H1 (cell line): ENCODE data around the gene FKBP2. TPM values are rescaled to one million over a fixed set of nuclear protein-coding genes. Genes with fewer than 3 reads are reported as not detected.

Source experiments
- CTCF ChIA-PET: fragments of 300-600 bp; sonication (Branson Sonifier 250); formaldehyde crosslinking; loops from one replicate; lab custom pipeline; 2021; ENCODE audit not compliant: partially characterized antibody; lab: Charles Lee
- POLR2A ChIA-PET: fragments of 300-600 bp; sonication (Branson Sonifier 250); formaldehyde crosslinking; loops from one replicate; lab custom pipeline; 2021; ENCODE audit warnings: inconsistent platforms; ENCODE audit not compliant: partially characterized antibody; lab: Charles Lee
- DNase-seq, 2 experiments: peaks; one replicate each; pipeline versions ENCODE4 v3.0.0 to v3.0.0-alpha.2; 2010 to 2022; ENCODE audit warnings: low spot score in 2 of 2, low read depth in 1 of 2, mixed read lengths in 1 of 2
- FAIRE-seq: peaks from 2 replicates; lab custom pipeline; 2011; peaks lifted over from hg19 to GRCh38; lab: Jason Lieb, UNC
- H2AFZ ChIP-seq: 2 replicates; pipeline ENCODE4 v1.8.1; 2012; ENCODE audit warnings: low read length, inconsistent platforms
- H2AK5ac ChIP-seq: 2 replicates; pipeline ENCODE4 v1.6.1; 2013; ENCODE audit warnings: low read depth, low read length
- H2BK120ac ChIP-seq: replicated peaks from 2 replicates; pipeline ENCODE3; 2013; ENCODE audit warnings: low read depth, low read length, inconsistent platforms
- H2BK12ac ChIP-seq: 2 replicates; pipeline ENCODE4 v1.6.1; 2013; ENCODE audit warnings: low read depth, low read length
- H2BK15ac ChIP-seq: 2 replicates; pipeline ENCODE4 v1.6.1; 2013; ENCODE audit warnings: low read length
- H2BK20ac ChIP-seq: 2 replicates; pipeline ENCODE4 v1.6.1; 2013; ENCODE audit warnings: low read length
- H2BK5ac ChIP-seq: 2 replicates; pipeline ENCODE4 v1.6.1; 2013; ENCODE audit warnings: low read depth, low read length
- H3K14ac ChIP-seq: 2 replicates; pipeline ENCODE4 v1.6.1; 2013; ENCODE audit warnings: inconsistent platforms; ENCODE audit not compliant: insufficient read length
- H3K18ac ChIP-seq: 2 replicates; pipeline ENCODE4 v1.6.1; 2013; ENCODE audit warnings: low read length; ENCODE audit errors: extremely low read depth
- H3K23ac ChIP-seq: 2 replicates; pipeline ENCODE4 v1.6.1; 2013; ENCODE audit warnings: inconsistent platforms; ENCODE audit not compliant: insufficient read length
- H3K23me2 ChIP-seq: 2 replicates; pipeline ENCODE4 v1.6.1; 2013; ENCODE audit warnings: low read depth, low read length
- H3K27ac ChIP-seq: 2 replicates; pipeline ENCODE4 v1.6.1; 2011; ENCODE audit warnings: low read depth, low read length, inconsistent platforms
- H3K27me3 ChIP-seq, 4 experiments: replicated peaks in 1 of 4; 1 replicate in 1 of 4; 2 replicates in 3 of 4; pipeline versions ENCODE4 v1.6.1 to v1.8.1; 2011 to 2013; ENCODE audit warnings: low read length in 3 of 4, mild to moderate bottlenecking in 3 of 4, inconsistent platforms in 2 of 4, mixed read lengths in 2 of 4, moderate library complexity in 1 of 4; ENCODE audit not compliant: control insufficient read depth in 3 of 4, insufficient read depth in 3 of 4; ENCODE audit errors: extremely low read depth in 1 of 4
- H3K36me3 ChIP-seq, 4 experiments: 2 replicates each; pipeline versions ENCODE4 v1.6.1 to v1.8.1; 2011 to 2013; ENCODE audit warnings: mild to moderate bottlenecking in 4 of 4, low read length in 3 of 4, moderate library complexity in 2 of 4, control low read depth in 1 of 4, inconsistent platforms in 1 of 4; ENCODE audit not compliant: insufficient read depth in 4 of 4, control insufficient read depth in 2 of 4
- H3K4ac ChIP-seq: replicated peaks from 2 replicates; pipeline ENCODE3; 2013; ENCODE audit warnings: low read length, low read depth, mixed read lengths, inconsistent platforms; ENCODE audit not compliant: insufficient read length
- H3K4me1 ChIP-seq, 4 experiments: replicated peaks in 1 of 4; 1 replicate in 1 of 4; 2 replicates in 3 of 4; pipeline versions ENCODE4 v1.6.1 to v1.8.1; 2011 to 2013; ENCODE audit warnings: low read length in 3 of 4, inconsistent platforms in 2 of 4, mixed read lengths in 1 of 4; ENCODE audit not compliant: insufficient read depth in 4 of 4, control insufficient read depth in 3 of 4
- H3K4me2 ChIP-seq, 2 experiments: 2 replicates each; pipeline versions ENCODE4 v1.6.1 to v1.8.1; 2011 to 2013; ENCODE audit warnings: low read depth in 2 of 2, low read length in 2 of 2, control low read depth in 1 of 2, inconsistent platforms in 1 of 2, mild to moderate bottlenecking in 1 of 2; ENCODE audit not compliant: insufficient read depth in 1 of 2
- H3K4me3 ChIP-seq, 4 experiments: fragments of 200-600, 300-600 bp in 1 of 4; sonication (generic), shearing (Covaris generic), sonication (Bioruptor Twin) in 1 of 4; 2 replicates each; pipeline versions ENCODE4 v1.5.1 to v1.8.1; 2011 to 2016; ENCODE audit warnings: low read length in 4 of 4, low read depth in 3 of 4, control low read depth in 2 of 4, inconsistent platforms in 2 of 4, mild to moderate bottlenecking in 2 of 4, mixed read lengths in 1 of 4, moderate library complexity in 1 of 4; ENCODE audit not compliant: insufficient read depth in 2 of 4; ENCODE audit errors: extremely low read depth in 1 of 4
- H3K56ac ChIP-seq: replicated peaks from 2 replicates; pipeline ENCODE3; 2013; ENCODE audit warnings: low read depth, mild to moderate bottlenecking, mixed read lengths, low read length, inconsistent platforms; ENCODE audit not compliant: insufficient read length
- H3K79me1 ChIP-seq: 2 replicates; pipeline ENCODE4 v1.6.1; 2013; ENCODE audit warnings: low read depth, low read length, control low read depth
- H3K79me2 ChIP-seq, 2 experiments: 2 replicates each; pipeline versions ENCODE4 v1.6.1 to v1.8.1; 2012 to 2013; ENCODE audit warnings: low read length in 2 of 2, mild to moderate bottlenecking in 2 of 2, inconsistent platforms in 1 of 2; ENCODE audit not compliant: insufficient read depth in 2 of 2, control insufficient read depth in 1 of 2
- H3K9ac ChIP-seq, 4 experiments: replicated peaks in 1 of 4; 1 replicate in 1 of 4; 2 replicates in 3 of 4; pipeline versions ENCODE4 v1.6.1 to v1.8.1; 2011 to 2013; ENCODE audit warnings: low read depth in 3 of 4, low read length in 3 of 4, control low read depth in 2 of 4, mild to moderate bottlenecking in 2 of 4, moderate library complexity in 2 of 4, inconsistent platforms in 1 of 4; ENCODE audit errors: extremely low read depth in 1 of 4
- H3K9me3 ChIP-seq, 2 experiments: 2 replicates each; pipeline versions ENCODE4 v1.6.1 to v1.8.1; 2012 to 2013; ENCODE audit warnings: mild to moderate bottlenecking in 2 of 2, moderate library complexity in 2 of 2, control low read depth in 1 of 2, inconsistent platforms in 1 of 2, low read depth in 1 of 2, low read length in 1 of 2, mixed read lengths in 1 of 2; ENCODE audit not compliant: insufficient read depth in 2 of 2
- H4K20me1 ChIP-seq, 2 experiments: replicated peaks in 1 of 2; 2 replicates each; pipeline versions ENCODE3 to v1.8.1; 2011 to 2013; ENCODE audit warnings: inconsistent platforms in 2 of 2, low read length in 2 of 2, mild to moderate bottlenecking in 1 of 2; ENCODE audit not compliant: insufficient read depth in 2 of 2, control insufficient read depth in 1 of 2
- H4K5ac ChIP-seq: 2 replicates; pipeline ENCODE4 v1.6.1; 2013; ENCODE audit warnings: low read length, low read depth, mixed read lengths, inconsistent platforms; ENCODE audit not compliant: insufficient read length
- H4K8ac ChIP-seq: 2 replicates; pipeline ENCODE4 v1.8.0; 2013; ENCODE audit warnings: mild to moderate bottlenecking, moderate library complexity, low read length, inconsistent platforms; ENCODE audit not compliant: insufficient read depth; ENCODE audit errors: extremely low read depth
- H4K91ac ChIP-seq: replicated peaks from 2 replicates; pipeline ENCODE3; 2013; ENCODE audit warnings: low read length, mixed read lengths, inconsistent platforms; ENCODE audit not compliant: insufficient read length
- ATF2 ChIP-seq: IDR thresholded peaks from 2 replicates; pipeline ENCODE4 v1.6.1; 2012; ENCODE audit warnings: low read length, inconsistent platforms
- BACH1 ChIP-seq: IDR thresholded peaks from 2 replicates; pipeline ENCODE4 v1.6.1; 2012; ENCODE audit warnings: low read length, improper control_type of control experiment
- BCL11A ChIP-seq, 2 experiments: IDR thresholded peaks; one replicate each; pipeline ENCODE4 v1.6.1; 2011; ENCODE audit warnings: low read depth in 2 of 2, low read length in 2 of 2, mild to moderate bottlenecking in 2 of 2
- CBX5 ChIP-seq: fragments of 300-800, 300-1000 bp; sonication (generic); IDR thresholded peaks from 2 replicates; pipeline ENCODE4 v1.7.1; 2016; ENCODE audit warnings: antibody characterized with exemption, low read length, low read depth
- RBBP5 ChIP-seq: IDR thresholded peaks from 2 replicates; pipeline ENCODE4 v1.7.1; 2012; ENCODE audit warnings: low read depth, mild to moderate bottlenecking, inconsistent platforms, low read length, moderate library complexity, borderline replicate concordance
- RFX5 ChIP-seq: IDR thresholded peaks from 2 replicates; pipeline ENCODE4 v1.6.1; 2011; ENCODE audit warnings: low read depth, low read length, improper control_type of control experiment, borderline replicate concordance
- SIN3A ChIP-seq, 2 experiments: IDR thresholded peaks in 1 of 2; conservative IDR thresholded peaks in 1 of 2; 2 replicates each; pipeline ENCODE4 v1.6.1; 2011 to 2012; ENCODE audit warnings: low read length in 2 of 2, improper control_type of control experiment in 1 of 2, low read depth in 1 of 2, mild to moderate bottlenecking in 1 of 2
- SUZ12 ChIP-seq: fragments of 200-600 bp; sonication (generic); IDR thresholded peaks from 2 replicates; pipeline ENCODE4 v1.6.1; 2012; ENCODE audit warnings: mild to moderate bottlenecking, inconsistent platforms, low read length, moderate library complexity, mixed read lengths
- TBP ChIP-seq: IDR thresholded peaks from 2 replicates; pipeline ENCODE4 v1.6.1; 2011; ENCODE audit warnings: low read depth, low read length, improper control_type of control experiment
- TEAD4 ChIP-seq: IDR thresholded peaks from 2 replicates; pipeline ENCODE4 v1.6.1; 2012; ENCODE audit warnings: low read depth, low read length, inconsistent platforms, mixed read lengths
- WGBS, 2 experiments: shearing (Covaris generic) in 1 of 2; methylation state at CpG; one replicate each; pipeline versions ENCODE4 v1.1.6 to v1.1.7; 2013 to 2015; ENCODE audit warnings: low lambda C conversion rate in 2 of 2, mixed read lengths in 2 of 2, inconsistent platforms in 1 of 2, low coverage in 1 of 2, missing lambda C conversion rate in 1 of 2; ENCODE audit not compliant: insufficient replicate concordance in 2 of 2, insufficient coverage in 1 of 2, insufficient read length in 1 of 2; ENCODE audit errors: extremely low coverage in 1 of 2, missing lambda C conversion rate in 1 of 2; 5-methylcytosine and 5-hydroxymethylcytosine counted together
- polyA plus RNA-seq, 7 experiments: library from polyadenylated mRNA; depleted of rRNA in 3 of 7; stranded (reverse) in 5 of 7; unstranded in 2 of 7; fragments of >200 nt in 5 of 7; fragments of 200-250 nt in 2 of 7; gene quantifications; 1 replicate in 5 of 7; 2 replicates in 1 of 7; 4 replicates in 1 of 7; pipeline versions ENCODE4 v1.2.1 to v1.2.3, GENCODE V29; 2011 to 2013; ENCODE audit warnings: missing spikeins in 2 of 7, mixed read lengths in 2 of 7
- total RNA-seq: library from RNA; stranded (reverse); fragmentation: NEBNext Ultra II Directional; extraction: Animal tissue kit (Norgen Biotek cat#: 25700); gene quantifications from 2 replicates; pipeline ENCODE4 v1.2.1, GENCODE V29; 2021

Gene FKBP2
- total and polyA plus RNA-seq, 2 of the 8 experiments (the other 6 are each of a cell fraction or from before 2014, with no cell fraction given), result 41.7 to 52.5 TPM

- Histone ChIP-seq H3K18ac (no peak overlapping the region), H3K4me3 (no peak overlapping the region), H3K23me2 (peaks cover 15% of the 10 kb centered on the region; the same call in 1 of the 2 replicates), H3K23ac (no peak overlapping the region), H4K20me1 (peaks cover 5 to 17% of the 10 kb centered on the region in 2 experiments), H3K14ac (no peak overlapping the region), H2BK15ac (no peak overlapping the region), H3K36me3 (peaks cover 0 to 9% (median 0%) of the 10 kb centered on the region in 4 experiments; a peak in 1 of 8 replicates), H4K5ac (no peak overlapping the region), H3K27ac (no peak overlapping the region), H3K4ac (no peak overlapping the region), H3K56ac (no peak overlapping the region), H4K91ac (no peak overlapping the region), H3K27me3 (peaks cover 40 to 51% (median 49%) of the 10 kb centered on the region in 4 experiments), H4K8ac (no peak overlapping the region), H3K9me3 (no peaks in the 10 kb centered on the region), H3K4me2 (no peak overlapping the region), H3K9ac (no peak overlapping the region), H2BK12ac (no peak overlapping the region), H3K79me1 (no peaks in the 10 kb centered on the region), H3K4me1 (peaks cover 0 to 12% (median 6%) of the 10 kb centered on the region in 4 experiments; a peak in 5 of 7 replicates), H2AFZ (no peak overlapping the region), H2BK20ac (no peak overlapping the region), H2BK5ac (no peak overlapping the region), H2BK120ac (no peak overlapping the region), H2AK5ac (no peak overlapping the region), H3K79me2 (no peaks in the 10 kb centered on the region)
- ChIA-PET CTCF (interaction anchor here (1.1 to 11.4 kb wide), 6 partner anchors 14 to 66 kb away, joined by 3 to 134 read pairs (median 6); partner anchors contain the start of genes CATSPERZ and ESRRA), POLR2A (interaction anchor here (0.6 to 2.8 kb wide), 6 partner anchors 9 to 45 kb away, joined by 3 to 10 read pairs (median 4); no protein-coding TSS in a partner anchor)
- 87% methylated on average over 12 of the region's 13 CpGs; no CpG with 5 or more reads in 1 of the 2 experiments for WGBS, 2 experiments
- FAIRE-seq (no peak), DNase-seq (no peak)
- TF ChIP-seq SUZ12 (no peak), TEAD4 (no peak), BCL11A (IDR thresholded peaks at IDR 0.05; ENCODE audit: low read depth in 2 of 2, low read length in 2 of 2) (no peak), BACH1 (no peak), ATF2 (no peak), TBP (no peak), CBX5 (no peak), SIN3A (conservative IDR thresholded peaks at IDR 0.05 in 1 of 2, IDR thresholded peaks at IDR 0.05 in 1 of 2; ENCODE audit: low read depth in 1 of 2, low read length in 2 of 2) (no peak), RBBP5 (no peak), RFX5 (no peak)
Measured at GRCh38 chr11:64289002-64289564, 48.2 kb downstream of the FKBP2 start.
